Natural killer cell (primary cell): Measurements from ENCODE around the gene MGMT. TPM values are rescaled to one million over a fixed set of nuclear protein-coding genes. Genes with fewer than 3 reads are reported as not detected.

Experiments used
- ATAC-seq, 3 donors: fragments of 150-1000 bp in 2 of 3; fragments of 200-7000 bp in 1 of 3; cut with Tn5 transposase; 1 replicate in 1 of 3; 2 replicates in 2 of 3; pipeline ENCODE4 v1.10.0; 2021; ENCODE audit warnings: mild to moderate bottlenecking in 2 of 3, moderate library complexity in 2 of 3
- DNase-seq, 2 donors: peaks; one replicate each; pipeline versions ENCODE4 v3.0.0 to v3.0.0-alpha.2; 2013 to 2021; ENCODE audit warnings: mixed read lengths in 1 of 2
- H3K27ac ChIP-seq: one replicate; pipeline ENCODE4 v1.5.1; 2013; ENCODE audit warnings: mild to moderate bottlenecking, low read length
- H3K27me3 ChIP-seq: one replicate; pipeline ENCODE4 v1.6.1; 2013; ENCODE audit warnings: low read length; ENCODE audit not compliant: control insufficient read depth, insufficient read depth
- H3K36me3 ChIP-seq: one replicate; pipeline ENCODE4 v1.6.1; 2013; ENCODE audit warnings: low read length; ENCODE audit not compliant: control insufficient read depth, insufficient read depth
- H3K4me1 ChIP-seq: one replicate; pipeline ENCODE4 v1.6.1; 2013; ENCODE audit warnings: low read length; ENCODE audit not compliant: control insufficient read depth, insufficient read depth
- H3K4me3 ChIP-seq: one replicate; pipeline ENCODE4 v1.5.1; 2013; ENCODE audit warnings: low read length
- H3K9me3 ChIP-seq: one replicate; pipeline ENCODE4 v1.6.1; 2013; ENCODE audit warnings: low read length; ENCODE audit not compliant: control insufficient read depth, insufficient read depth
- H3K27ac Mint-ChIP-seq, 2 donors: one replicate each; pipeline ENCODE4 v1.8.0; 2022; ENCODE audit warnings: mild to moderate bottlenecking in 2 of 2, mixed read lengths in 2 of 2, moderate library complexity in 1 of 2
- H3K27me3 Mint-ChIP-seq, 2 donors: one replicate each; pipeline ENCODE4 v1.8.0; 2022; ENCODE audit warnings: low read depth in 2 of 2, mixed read lengths in 2 of 2
- H3K36me3 Mint-ChIP-seq: one replicate; pipeline ENCODE4 v1.8.0; 2022; ENCODE audit warnings: mixed read lengths
- H3K4me1 Mint-ChIP-seq, 2 donors: one replicate each; pipeline ENCODE4 v1.8.0; 2022; ENCODE audit warnings: mixed read lengths in 2 of 2
- H3K4me3 Mint-ChIP-seq: one replicate; pipeline ENCODE4 v1.8.0; 2022; ENCODE audit warnings: mild to moderate bottlenecking, moderate library complexity, mixed read lengths
- H3K9me3 Mint-ChIP-seq, 2 donors: one replicate each; pipeline ENCODE4 v1.8.0; 2022; ENCODE audit warnings: mixed read lengths in 2 of 2
- CTCF ChIP-seq: fragments of 200-600 bp; IDR thresholded peaks from one replicate; pipeline ENCODE4 v1.8.0; 2022; ENCODE audit warnings: antibody characterized with exemption
- WGBS: methylation state at CpG from one replicate; pipeline ENCODE4 v1.1.7; 2013; ENCODE audit warnings: missing lambda C conversion rate; ENCODE audit not compliant: insufficient coverage; 5-methylcytosine and 5-hydroxymethylcytosine counted together
- intact Hi-C: fragments of 100-400 bp; cut with micrococcal nuclease; formaldehyde crosslinking; loops from one replicate; pipeline ENCODE4 v1.14.2; 2022
- total RNA-seq, 4 donors: library from RNA; stranded (reverse); fragments of 120-200 nt in 1 of 4; gene quantifications; one replicate each; pipeline versions ENCODE4 v1.2.3 to v1.2.4, GENCODE V29; 2013 to 2022

Gene MGMT
- total RNA-seq, 3 donors from 2014 or later (not counting 1 experiment from before 2014, with no cell fraction given) = 16.5 to 19.7 (median 18.8) TPM

GRCh38 chr10:129717816-129718547, 250.9 kb downstream of the MGMT start:
- no peaks in the 10 kb centered on the region for H3K4me1 ChIP-seq
- no peaks in the 10 kb centered on the region for H3K27me3 ChIP-seq
- H3K27me3 Mint-ChIP-seq = no peaks in the 10 kb centered on the region
- no peak for TF ChIP-seq CTCF
- H3K36me3 Mint-ChIP-seq = peaks cover 15% of the 10 kb centered on the region
- peaks cover 7% of the 10 kb centered on the region for H3K9me3 ChIP-seq
- ATAC-seq (no peak), DNase-seq (no peak)
- no peak overlapping the region for H3K4me3 Mint-ChIP-seq
- WGBS = 92% methylated on average over 14 of the region's 14 CpGs
- H3K9me3 Mint-ChIP-seq = peaks cover 0 to 4% of the 10 kb centered on the region in 2 donors
- no peak overlapping the region for H3K27ac ChIP-seq
- H3K4me1 Mint-ChIP-seq = no peaks in the 10 kb centered on the region
- no peaks in the 10 kb centered on the region for H3K36me3 ChIP-seq
- intact Hi-C loops = no loop called here
- no peak overlapping the region for H3K4me3 ChIP-seq
- H3K27ac Mint-ChIP-seq = no peak overlapping the region

GRCh38 chr10:129718548-129719414, 251.7 kb downstream of the MGMT start:
- 90% methylated on average over 25 of the region's 25 CpGs for WGBS
- peaks cover 15% of the 10 kb centered on the region for H3K36me3 Mint-ChIP-seq

GRCh38 chr10:129719415-129719739, 252.3 kb downstream of the MGMT start:
- peaks cover 0 to 4% of the 10 kb centered on the region in 2 donors for H3K9me3 Mint-ChIP-seq
- no peak overlapping the region for H3K27ac Mint-ChIP-seq
- H3K4me3 Mint-ChIP-seq = no peak overlapping the region
- H3K36me3 Mint-ChIP-seq = peaks cover 15% of the 10 kb centered on the region
- Histone ChIP-seq H3K4me3 (no peak overlapping the region), H3K4me1 (no peaks in the 10 kb centered on the region), H3K27me3 (no peaks in the 10 kb centered on the region), H3K27ac (no peak overlapping the region), H3K9me3 (peaks cover 7% of the 10 kb centered on the region), H3K36me3 (no peaks in the 10 kb centered on the region)
- intact Hi-C loops = no loop called here
- 96% methylated on average over 9 of the region's 9 CpGs for WGBS
- DNase-seq = no peak
- ATAC-seq = no peak
- H3K4me1 Mint-ChIP-seq = no peaks in the 10 kb centered on the region
- H3K27me3 Mint-ChIP-seq = no peaks in the 10 kb centered on the region
- no peak for TF ChIP-seq CTCF

More at GRCh38 chr10:129718548-129719414, 251.7 kb downstream of the MGMT start:
- no peak for ATAC-seq
- DNase-seq = no peak
- Histone ChIP-seq H3K27ac (no peak overlapping the region), H3K4me3 (no peak overlapping the region), H3K36me3 (no peaks in the 10 kb centered on the region), H3K9me3 (peaks cover 7% of the 10 kb centered on the region), H3K4me1 (no peaks in the 10 kb centered on the region), H3K27me3 (no peaks in the 10 kb centered on the region)
- intact Hi-C loops = no loop called here
- Mint-ChIP-seq H3K4me1 (no peaks in the 10 kb centered on the region), H3K9me3 (peaks cover 0 to 4% of the 10 kb centered on the region in 2 donors), H3K27me3 (no peaks in the 10 kb centered on the region), H3K27ac (no peak overlapping the region), H3K4me3 (no peak overlapping the region)
- no peak for TF ChIP-seq CTCF
